ENCODE data around the gene AKAP13. TPM values are rescaled to one million over a fixed set of nuclear protein-coding genes. Genes with fewer than 3 reads are reported as not detected.

AKAP13 gene
- total RNA-seq, 1 donor from 2014 or later: 450 TPM

DNA sequence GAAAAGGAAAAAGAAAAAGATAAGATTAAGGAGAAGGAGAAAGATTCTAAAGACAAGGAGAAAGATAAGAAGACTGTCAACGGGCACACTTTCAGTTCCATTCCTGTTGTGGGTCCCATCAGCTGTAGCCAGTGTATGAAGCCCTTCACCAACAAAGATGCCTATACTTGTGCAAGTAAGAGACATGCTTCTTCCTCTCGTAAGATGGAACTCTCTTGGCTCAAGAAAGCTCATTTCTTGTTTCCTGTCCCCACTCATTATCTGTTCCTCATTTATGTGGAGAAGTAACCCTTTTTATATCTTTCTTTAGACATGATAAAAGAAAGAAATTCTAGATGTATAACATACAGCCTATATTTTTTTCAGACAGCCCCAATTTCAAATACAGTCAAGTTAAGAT lies 312.9 kb downstream of the AKAP13 start:
- intact Hi-C loops (cut with DNase I): no loop called here
- Histone ChIP-seq H3K9me3 (no peaks in the 10 kb centered on the region), H3K4me3 (no peak overlapping the region), H3K36me3 (peaks cover 89% of the 10 kb centered on the region), H3K4me1 (peaks cover 50% of the 10 kb centered on the region), H3K27me3 (no peaks in the 10 kb centered on the region), H3K27ac (peak overlapping the region; percentile 40)
- DNase-seq (no peak), ATAC-seq (peak; percentile 14)
- TF ChIP-seq, protein P1, sequence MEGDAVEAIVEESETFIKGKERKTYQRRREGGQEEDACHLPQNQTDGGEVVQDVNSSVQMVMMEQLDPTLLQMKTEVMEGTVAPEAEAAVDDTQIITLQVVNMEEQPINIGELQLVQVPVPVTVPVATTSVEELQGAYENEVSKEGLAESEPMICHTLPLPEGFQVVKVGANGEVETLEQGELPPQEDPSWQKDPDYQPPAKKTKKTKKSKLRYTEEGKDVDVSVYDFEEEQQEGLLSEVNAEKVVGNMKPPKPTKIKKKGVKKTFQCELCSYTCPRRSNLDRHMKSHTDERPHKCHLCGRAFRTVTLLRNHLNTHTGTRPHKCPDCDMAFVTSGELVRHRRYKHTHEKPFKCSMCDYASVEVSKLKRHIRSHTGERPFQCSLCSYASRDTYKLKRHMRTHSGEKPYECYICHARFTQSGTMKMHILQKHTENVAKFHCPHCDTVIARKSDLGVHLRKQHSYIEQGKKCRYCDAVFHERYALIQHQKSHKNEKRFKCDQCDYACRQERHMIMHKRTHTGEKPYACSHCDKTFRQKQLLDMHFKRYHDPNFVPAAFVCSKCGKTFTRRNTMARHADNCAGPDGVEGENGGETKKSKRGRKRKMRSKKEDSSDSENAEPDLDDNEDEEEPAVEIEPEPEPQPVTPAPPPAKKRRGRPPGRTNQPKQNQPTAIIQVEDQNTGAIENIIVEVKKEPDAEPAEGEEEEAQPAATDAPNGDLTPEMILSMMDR (IDR thresholded peaks at IDR 0.05): no peak

- intact Hi-C loops (cut with DNase I): no loop called here
- H3K27ac ChIP-seq: peak overlapping the region; percentile 40
- TF ChIP-seq, protein P1 (IDR thresholded peaks at IDR 0.05): no peak
- ATAC-seq: peak; percentile 12
- H3K4me3 ChIP-seq: no peak overlapping the region
- DNase-seq: no peak
- H3K4me1 ChIP-seq: peaks cover 42% of the 10 kb centered on the region
- peaks cover 88% of the 10 kb centered on the region for H3K36me3 ChIP-seq
- H3K9me3 ChIP-seq: no peaks in the 10 kb centered on the region
- no peaks in the 10 kb centered on the region for H3K27me3 ChIP-seq
Measured at GRCh38 chr15:85694091-85694490, 313.7 kb downstream of the AKAP13 start.

GRCh38 chr15:85700767-85701166 lies 320.4 kb downstream of the AKAP13 start:
- no peak overlapping the region for H3K27ac ChIP-seq
- peaks cover 67% of the 10 kb centered on the region for H3K36me3 ChIP-seq
- H3K27me3 ChIP-seq: no peaks in the 10 kb centered on the region
- intact Hi-C loops (cut with DNase I): no loop called here
- ATAC-seq (no peak), DNase-seq (no peak)
- H3K9me3 ChIP-seq: no peaks in the 10 kb centered on the region
- peaks cover 42% of the 10 kb centered on the region for H3K4me1 ChIP-seq
- TF ChIP-seq, protein P1 (IDR thresholded peaks at IDR 0.05): no peak
- H3K4me3 ChIP-seq: no peak overlapping the region

- peaks cover 50% of the 10 kb centered on the region for H3K36me3 ChIP-seq
- ATAC-seq (peak; percentile 38), DNase-seq (no peak)
- H3K9me3 ChIP-seq: no peaks in the 10 kb centered on the region
- H3K27me3 ChIP-seq: no peaks in the 10 kb centered on the region
- H3K4me1 ChIP-seq: peaks cover 60% of the 10 kb centered on the region
- intact Hi-C loops (cut with DNase I): no loop called here
- TF ChIP-seq, protein P1 (IDR thresholded peaks at IDR 0.05): no peak
- H3K27ac ChIP-seq: peak overlapping the region; percentile 73
- H3K4me3 ChIP-seq: peak overlapping the region; percentile 4
Measured at GRCh38 chr15:85702321-85703101, 322.1 kb downstream of the AKAP13 start.

- no peaks in the 10 kb centered on the region for H3K9me3 ChIP-seq
- H3K4me3 ChIP-seq: no peak overlapping the region
- no peaks in the 10 kb centered on the region for H3K27me3 ChIP-seq
- H3K4me1 ChIP-seq: peaks cover 70% of the 10 kb centered on the region
- TF ChIP-seq, protein P1 (IDR thresholded peaks at IDR 0.05): no peak
- intact Hi-C loops (cut with DNase I): no loop called here
- no peak for ATAC-seq
- peaks cover 45% of the 10 kb centered on the region for H3K36me3 ChIP-seq
- H3K27ac ChIP-seq: peak overlapping the region; percentile 73
- no peak for DNase-seq
Measured at GRCh38 chr15:85704066-85704465, 323.7 kb downstream of the AKAP13 start.
